H9 (cell line): ENCODE measurements around the gene IGSF5. TPM values are rescaled to one million over a fixed set of nuclear protein-coding genes. Genes with fewer than 3 reads are reported as not detected.

Experiments
- DNase-seq: peaks from one replicate; pipeline ENCODE4 v3.0.0-alpha.2; 2017
- H2AFZ ChIP-seq: one replicate; pipeline ENCODE4 v1.6.1; 2013; ENCODE audit warnings: mild to moderate bottlenecking, low read length, control low read depth, moderate library complexity
- H2AK5ac ChIP-seq: 2 replicates; pipeline ENCODE4 v1.6.1; 2013; ENCODE audit warnings: low read length, control low read depth, mixed read lengths; ENCODE audit not compliant: insufficient read length
- H2BK120ac ChIP-seq: one replicate; pipeline ENCODE4 v1.6.1; 2013; ENCODE audit warnings: low read depth, mild to moderate bottlenecking, low read length, control low read depth, inconsistent platforms; ENCODE audit not compliant: poor library complexity, severe bottlenecking
- H2BK12ac ChIP-seq: 2 replicates; pipeline ENCODE4 v1.6.1; 2013; ENCODE audit warnings: low read length, control low read depth, mixed read lengths, low read depth; ENCODE audit not compliant: insufficient read length
- H2BK15ac ChIP-seq: 2 replicates; pipeline ENCODE4 v1.6.1; 2013; ENCODE audit warnings: low read depth, low read length, control low read depth
- H2BK20ac ChIP-seq: one replicate; pipeline ENCODE4 v1.6.1; 2013; ENCODE audit warnings: low read depth, mild to moderate bottlenecking, low read length, control low read depth, inconsistent platforms; ENCODE audit not compliant: poor library complexity, severe bottlenecking
- H2BK5ac ChIP-seq: 2 replicates; pipeline ENCODE4 v1.6.1; 2013; ENCODE audit warnings: low read length, control low read depth, mixed read lengths; ENCODE audit not compliant: insufficient read length
- H3K14ac ChIP-seq: 2 replicates; pipeline ENCODE4 v1.6.1; 2013; ENCODE audit warnings: low read length, control low read depth; ENCODE audit not compliant: insufficient read depth
- H3K18ac ChIP-seq: 2 replicates; pipeline ENCODE4 v1.6.1; 2013; ENCODE audit warnings: low read depth, mild to moderate bottlenecking, mixed read lengths, low read length, control low read depth; ENCODE audit not compliant: insufficient read length
- H3K23ac ChIP-seq: 2 replicates; pipeline ENCODE4 v1.6.1; 2013; ENCODE audit warnings: low read length, control low read depth, mixed read lengths, low read depth; ENCODE audit not compliant: insufficient read length
- H3K23me2 ChIP-seq: 2 replicates; pipeline ENCODE4 v1.6.1; 2013; ENCODE audit warnings: low read depth, mild to moderate bottlenecking, mixed read lengths, low read length, control low read depth; ENCODE audit not compliant: insufficient read length, poor library complexity, severe bottlenecking
- H3K27ac ChIP-seq: 2 replicates; pipeline ENCODE4 v1.5.1; 2013; ENCODE audit warnings: low read length, control low read depth, mixed read lengths, low read depth; ENCODE audit not compliant: insufficient read length
- H3K27me3 ChIP-seq: 2 replicates; pipeline ENCODE4 v1.6.1; 2013; ENCODE audit warnings: low read length, control low read depth, inconsistent platforms; ENCODE audit not compliant: insufficient read depth
- H3K4ac ChIP-seq: 2 replicates; pipeline ENCODE4 v1.6.1; 2013; ENCODE audit warnings: low read depth, mild to moderate bottlenecking, control low read depth, inconsistent platforms, low read length, moderate library complexity
- H3K4me1 ChIP-seq: 2 replicates; pipeline ENCODE4 v1.6.1; 2013; ENCODE audit warnings: low read length, control low read depth, inconsistent platforms; ENCODE audit not compliant: insufficient read depth
- H3K4me2 ChIP-seq: 2 replicates; pipeline ENCODE4 v1.6.1; 2013; ENCODE audit warnings: low read length, control low read depth, mixed read lengths; ENCODE audit not compliant: insufficient read length, insufficient read depth
- H3K56ac ChIP-seq: 2 replicates; pipeline ENCODE4 v1.6.1; 2013; ENCODE audit warnings: low read depth, mild to moderate bottlenecking, mixed read lengths, low read length, control low read depth; ENCODE audit not compliant: insufficient read length
- H3K79me1 ChIP-seq: 2 replicates; pipeline ENCODE4 v1.6.1; 2013; ENCODE audit warnings: low read depth, mild to moderate bottlenecking, moderate library complexity, low read length, control low read depth, inconsistent platforms; ENCODE audit not compliant: insufficient read depth, poor library complexity, severe bottlenecking
- H3K79me2 ChIP-seq: 2 replicates; pipeline ENCODE4 v1.6.1; 2013; ENCODE audit warnings: low read length, control low read depth, inconsistent platforms; ENCODE audit not compliant: insufficient read depth
- H3K9ac ChIP-seq: 2 replicates; pipeline ENCODE4 v1.6.1; 2013; ENCODE audit warnings: low read length, control low read depth, mixed read lengths; ENCODE audit not compliant: insufficient read length; ENCODE audit errors: extremely low read depth
- H3K9me3 ChIP-seq: one replicate; pipeline ENCODE4 v1.6.1; 2013; ENCODE audit warnings: low read depth, low read length, inconsistent platforms; ENCODE audit not compliant: control insufficient read depth
- H3T11ph ChIP-seq: one replicate; pipeline ENCODE4 v1.6.1; 2013; ENCODE audit warnings: mild to moderate bottlenecking, low read length, control low read depth, inconsistent platforms
- H4K20me1 ChIP-seq: one replicate; pipeline ENCODE4 v1.6.1; 2013; ENCODE audit not compliant: control insufficient read depth, insufficient read length, insufficient read depth
- H4K5ac ChIP-seq: 2 replicates; pipeline ENCODE4 v1.6.1; 2013; ENCODE audit warnings: low read depth, mild to moderate bottlenecking, mixed read lengths, low read length, control low read depth; ENCODE audit not compliant: insufficient read length
- H4K8ac ChIP-seq: replicated peaks from 2 replicates; pipeline ENCODE4 v1.6.1; 2013; ENCODE audit warnings: low read length, control low read depth, mixed read lengths, low read depth; ENCODE audit not compliant: insufficient read length
- H4K91ac ChIP-seq: 2 replicates; pipeline ENCODE4 v1.6.1; 2013; ENCODE audit warnings: low read depth, mild to moderate bottlenecking, moderate library complexity, mixed read lengths, low read length, control low read depth; ENCODE audit not compliant: insufficient read length
- H3K27ac Mint-ChIP-seq, 3 experiments: 2 replicates in 2 of 3; 3 replicates in 1 of 3; pipeline ENCODE4 v1.8.0; 2020 to 2021; ENCODE audit warnings: mixed read lengths in 3 of 3, mild to moderate bottlenecking in 1 of 3, moderate library complexity in 1 of 3
- H3K27me3 Mint-ChIP-seq: 2 replicates; pipeline ENCODE4 v1.8.0; 2021; ENCODE audit warnings: low read depth, mild to moderate bottlenecking, moderate library complexity, mixed read lengths
- H3K36me3 Mint-ChIP-seq, 3 experiments: 2 replicates in 2 of 3; 3 replicates in 1 of 3; pipeline ENCODE4 v1.8.0; 2020 to 2021; ENCODE audit warnings: low read depth in 3 of 3, mixed read lengths in 3 of 3; ENCODE audit not compliant: insufficient read depth in 1 of 3
- H3K4me1 Mint-ChIP-seq, 2 experiments: 2 replicates each; pipeline ENCODE4 v1.8.0; 2020; ENCODE audit warnings: mixed read lengths in 2 of 2
- H3K4me3 Mint-ChIP-seq, 2 experiments: 2 replicates in 1 of 2; 3 replicates in 1 of 2; pipeline ENCODE4 v1.8.0; 2020 to 2021; ENCODE audit warnings: mild to moderate bottlenecking in 2 of 2, mixed read lengths in 2 of 2, moderate library complexity in 1 of 2
- H3K9me3 Mint-ChIP-seq, 2 experiments: 2 replicates in 1 of 2; 3 replicates in 1 of 2; pipeline ENCODE4 v1.8.0; 2020; ENCODE audit warnings: mild to moderate bottlenecking in 2 of 2, mixed read lengths in 2 of 2, moderate library complexity in 1 of 2
- CTCF ChIP-seq: fragments of 200-600 bp; sonication (generic); conservative IDR thresholded peaks from 3 replicates; pipeline ENCODE4 v1.8.0; 2021; ENCODE audit warnings: antibody characterized with exemption, mild to moderate bottlenecking
- WGBS: extraction: QIAGEN DNeasy Blood & Tissue Kit; methylation state at CpG from one replicate; pipeline ENCODE4 v1.1.7; 2013; ENCODE audit warnings: missing lambda C conversion rate, low lambda C conversion rate, mixed read lengths; ENCODE audit not compliant: insufficient read length; ENCODE audit errors: extremely low coverage; 5-methylcytosine and 5-hydroxymethylcytosine counted together
- total RNA-seq: library from RNA; stranded (reverse); gene quantifications from 2 replicates; pipeline ENCODE4 v1.2.1, GENCODE V29; 2021

IGSF5 gene
- total RNA-seq, 1 experiment from 2014 or later, result 2.1 TPM

DNA sequence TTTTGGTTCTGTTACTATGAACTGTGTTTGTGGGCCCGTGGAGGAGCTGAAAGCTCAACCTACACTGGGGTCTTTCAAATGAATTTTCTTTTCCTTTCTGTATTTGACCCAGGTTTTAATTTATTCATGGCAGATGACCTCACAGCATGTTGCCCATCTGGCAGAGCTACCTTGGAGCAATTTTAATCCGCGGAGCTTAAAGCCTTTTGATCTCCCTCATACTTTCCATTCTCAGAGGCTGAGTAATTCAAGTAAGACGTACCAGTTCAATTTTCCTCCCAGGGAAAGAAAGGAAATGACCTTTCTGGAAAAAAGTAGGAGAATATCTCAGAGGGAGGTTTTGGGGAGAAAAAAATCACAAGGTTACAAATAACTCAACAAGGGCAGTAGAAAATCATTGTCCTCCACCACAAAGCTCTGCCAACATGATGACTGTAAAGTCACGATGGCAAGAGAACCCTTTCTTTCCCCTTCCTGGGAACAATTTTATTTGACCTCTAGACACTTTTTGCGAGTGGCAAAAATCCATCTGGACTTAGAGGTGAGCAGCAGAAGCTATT, 100.7 kb downstream of the IGSF5 start:
- Histone ChIP-seq H2AFZ (no peak overlapping the region), H4K20me1 (no peaks in the 10 kb centered on the region), H3K4me2 (no peak overlapping the region), H3K23me2 (no peaks in the 10 kb centered on the region), H4K91ac (no peak overlapping the region), H3K9me3 (no peaks in the 10 kb centered on the region), H3K9ac (no peak overlapping the region), H2AK5ac (no peak overlapping the region), H3K4ac (no peak overlapping the region), H3K4me1 (no peaks in the 10 kb centered on the region), H2BK15ac (no peak overlapping the region), H4K8ac (no peak overlapping the region), H3K18ac (no peak overlapping the region), H2BK5ac (no peak overlapping the region), H4K5ac (no peak overlapping the region), H3K27ac (no peak overlapping the region), H3K27me3 (no peaks in the 10 kb centered on the region), H2BK12ac (no peak overlapping the region), H2BK20ac (no peak overlapping the region), H2BK120ac (no peak overlapping the region), H3T11ph (no peak overlapping the region), H3K14ac (no peak overlapping the region), H3K79me2 (no peaks in the 10 kb centered on the region), H3K23ac (no peak overlapping the region), H3K56ac (no peak overlapping the region), H3K79me1 (no peaks in the 10 kb centered on the region)
- Mint-ChIP-seq H3K27ac (peak overlapping the region in 1 of 3 experiments; percentile 12; a peak in 1 of 7 replicates), H3K4me3 (no peak overlapping the region), H3K27me3 (no peaks in the 10 kb centered on the region), H3K9me3 (peaks cover 0 to 2% of the 10 kb centered on the region in 2 experiments; a peak in 1 of 5 replicates), H3K4me1 (peaks cover 6 to 10% of the 10 kb centered on the region in 2 experiments), H3K36me3 (peaks cover 0 to 2% (median 0%) of the 10 kb centered on the region in 3 experiments; a peak in 2 of 7 replicates)
- DNase-seq, result no peak
- TF ChIP-seq CTCF, result no peak
- WGBS, result no CpG with 5 or more reads among the region's 6 CpGs
